Ovary (tissue), 9 donors: Measurements from ENCODE around the gene DDX59. TPM values are rescaled to one million over a fixed set of nuclear protein-coding genes. Genes with fewer than 3 reads are reported as not detected.

ENCODE experiments used
- DNase-seq, 5 donors: peaks; one replicate each; pipeline ENCODE4 v3.0.0-alpha.2; 2019 to 2020
- H3K27ac ChIP-seq, 2 donors: fragments of 200-600 bp; one replicate each; pipeline versions ENCODE4 v1.5.1 to v1.8.0; 2019 to 2022
- H3K27me3 ChIP-seq: fragments of 200-600 bp; one replicate; pipeline ENCODE4 v1.8.0; 2022
- H3K36me3 ChIP-seq: fragments of 200-600 bp; sonication (generic); one replicate; pipeline ENCODE4 v1.5.1; 2019
- H3K4me1 ChIP-seq: one replicate; pipeline ENCODE4 v1.8.1; 2013; ENCODE audit warnings: mild to moderate bottlenecking, moderate library complexity; ENCODE audit not compliant: insufficient read depth
- H3K4me3 ChIP-seq: fragments of 200-600 bp; sonication (generic); one replicate; pipeline ENCODE4 v1.5.1; 2017
- H3K9me3 ChIP-seq, 2 donors: fragments of 200-600 bp in 1 of 2; sonication (generic) in 1 of 2; one replicate each; pipeline versions ENCODE4 v1.5.1 to v1.8.1; 2013 to 2019; ENCODE audit warnings: mild to moderate bottlenecking in 1 of 2, moderate library complexity in 1 of 2
- CTCF ChIP-seq, 3 donors: fragments of 450-650 bp in 2 of 3; fragments of 200-600 bp in 1 of 3; IDR thresholded peaks; one replicate each; pipeline versions ENCODE4 v1.5.1 to v1.8.0; 2016 to 2022; ENCODE audit warnings: antibody characterized with exemption in 3 of 3, mild to moderate bottlenecking in 1 of 3
- EP300 ChIP-seq: sonication (generic); formaldehyde crosslinking; IDR thresholded peaks from one replicate; pipeline ENCODE4 v1.6.1; 2017; ENCODE audit warnings: antibody characterized with exemption
- POLR2A ChIP-seq: fragments of 450-650 bp; IDR thresholded peaks from one replicate; pipeline ENCODE4 v1.6.1; 2017; ENCODE audit warnings: antibody characterized with exemption, mild to moderate bottlenecking, moderate library complexity
- WGBS, 3 donors: extraction: QIAGEN DNeasy Blood & Tissue Kit in 1 of 3; methylation state at CpG; one replicate each; pipeline versions ENCODE4 v1.1.5 to v1.1.7; 2013 to 2017; 5-methylcytosine and 5-hydroxymethylcytosine counted together
- intact Hi-C, 4 donors: fragments of 100-400 bp; cut with DNase I; formaldehyde crosslinking; loops; one replicate each; pipeline versions ENCODE4 v1.11.0 to v1.15.1; 2022 to 2023
- polyA plus RNA-seq, 2 donors: library from polyadenylated mRNA; stranded (reverse); fragments of 200-250 nt in 1 of 2; fragments of 350-450 nt in 1 of 2; fragmentation: Illumina TruSeq in 1 of 2; extraction: RNeasy Lipid Tissue Mini Kit (QIAGEN cat#74804) in 1 of 2; gene quantifications; one replicate each; pipeline ENCODE4 v1.2.3, GENCODE V29; 2013 to 2014
- total RNA-seq, 7 donors: library from RNA; depleted of rRNA in 2 of 7; stranded (reverse); fragments of >200 nt in 2 of 7; fragmentation: NEBNext Ultra II Directional in 3 of 7; extraction: Animal tissue kit (Norgen Biotek cat#: 25700) in 3 of 7; gene quantifications; one replicate each; pipeline versions ENCODE4 v1.1.0 to v1.2.4, GENCODE V29; 2016 to 2023
- donor health status: DM: no; HTN: no; CAD: no; lungs with moderate emphysema.
- donor health status: DM: no; HTN: no; CAD: no.
- donor health status: Bipolar disorder and iron deficiency.
- donor health status: DM: yes; HTN: yes; CAD: no.
- donor health status: DM: no; HTN: no; CAD: no.
- donor health status: DM: yes; HTN: yes; CAD: no.

Gene DDX59
- total and polyA plus RNA-seq, 9 donors = 16.4 to 29.1 (median 19.5) TPM

- no peak for DNase-seq
- Histone ChIP-seq H3K4me3 (no peak overlapping the region), H3K36me3 (no peaks in the 10 kb centered on the region), H3K4me1 (peaks cover 2% of the 10 kb centered on the region), H3K27ac (no peak overlapping the region), H3K27me3 (no peaks in the 10 kb centered on the region), H3K9me3 (no peaks in the 10 kb centered on the region)
- whole genome bisulfite sequencing, 3 donors = 53 to 62% (median 58%) methylated on average over 7 of the region's 7 CpGs
- intact Hi-C loops = loop anchor here in 1 of 4 donors (10.0 kb wide), 1 partner anchor 176 kb away; no protein-coding TSS in a partner anchor
- TF ChIP-seq CTCF (IDR thresholded peaks at IDR 0.05) = no peak
- TF ChIP-seq EP300 = no peak
- no peak for TF ChIP-seq POLR2A
These were observed 41.4 kb downstream of the DDX59 start for GRCh38 chr1:200628223-200628881.

DNA sequence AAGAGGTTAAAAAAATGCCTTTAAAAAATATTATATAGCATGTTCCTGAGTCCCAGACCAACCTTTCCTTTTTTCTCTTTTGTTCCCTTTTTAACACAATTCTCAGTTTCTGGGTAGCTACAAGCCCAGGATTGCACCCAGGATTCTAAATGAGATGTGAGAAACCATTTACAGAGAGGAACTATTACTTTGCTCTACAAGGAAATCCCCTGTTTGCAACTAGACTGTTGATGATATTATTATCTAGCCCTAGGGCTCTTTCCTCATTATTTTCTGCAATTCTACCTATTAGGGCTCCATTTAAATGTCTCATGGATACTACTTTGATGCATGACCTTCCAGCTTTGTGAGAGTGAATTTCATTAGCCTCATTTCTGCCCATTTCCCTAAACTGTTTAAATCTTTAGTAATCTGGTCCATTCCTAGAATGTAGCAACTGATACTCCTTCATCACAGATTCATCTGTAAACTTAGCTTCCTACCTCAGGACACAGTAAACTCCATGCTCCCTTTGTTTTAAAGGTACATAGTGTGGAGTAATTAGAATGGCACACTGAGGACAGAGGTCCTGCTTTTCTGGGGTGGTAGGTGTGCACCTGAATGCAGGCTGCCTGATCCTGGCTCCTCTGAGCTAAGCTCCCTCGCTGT is 42.0 kb downstream of the DDX59 start:
- Histone ChIP-seq H3K36me3 (no peaks in the 10 kb centered on the region), H3K4me3 (no peak overlapping the region), H3K27ac (no peak overlapping the region), H3K27me3 (no peaks in the 10 kb centered on the region), H3K4me1 (peaks cover 2% of the 10 kb centered on the region), H3K9me3 (no peaks in the 10 kb centered on the region)
- TF ChIP-seq CTCF (IDR thresholded peaks at IDR 0.05) (no peak), POLR2A (no peak), EP300 (no peak)
- intact Hi-C loops = loop anchor here in 1 of 4 donors (10.0 kb wide), 1 partner anchor 177 kb away; no protein-coding TSS in a partner anchor
- no peak for DNase-seq
- WGBS, 3 donors = 94 to 100% (median 95%) methylated on average over 1 of the region's 1 CpG

DNA sequence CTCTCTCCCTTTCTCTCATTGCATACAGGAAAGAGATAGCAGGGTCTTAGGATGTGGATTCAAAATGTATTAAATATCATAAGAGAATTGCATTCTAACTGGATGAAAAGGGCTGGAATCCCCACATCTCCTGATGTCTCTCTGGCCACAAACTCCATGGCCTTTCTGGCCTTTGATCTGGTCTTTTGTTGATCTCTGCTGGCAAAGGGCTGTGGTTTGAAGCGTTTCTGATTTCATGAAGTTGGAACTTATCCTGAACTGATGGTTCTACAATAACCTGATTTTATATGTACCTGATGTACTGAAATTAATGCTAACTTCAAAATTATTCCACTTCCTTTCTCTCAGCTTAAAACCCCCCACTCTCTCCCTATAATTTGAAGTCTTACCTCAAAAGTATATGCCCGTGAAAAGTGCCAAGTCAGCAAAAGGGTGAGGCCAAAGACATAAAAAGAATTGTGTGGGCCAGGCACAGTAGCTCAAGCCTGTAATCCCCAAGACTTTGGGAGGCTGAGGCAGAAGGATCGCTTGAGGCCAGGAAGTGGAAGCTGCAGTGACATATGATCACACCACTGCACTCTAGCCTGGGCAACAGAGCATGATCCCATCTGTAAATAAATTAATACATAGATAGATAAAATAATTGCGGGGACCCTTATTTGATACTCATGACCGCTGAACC is 42.7 kb downstream of the DDX59 start:
- H3K36me3 ChIP-seq = no peaks in the 10 kb centered on the region
- no peak for DNase-seq
- no peak for TF ChIP-seq CTCF (IDR thresholded peaks at IDR 0.05)
- peaks cover 2% of the 10 kb centered on the region for H3K4me1 ChIP-seq
- H3K9me3 ChIP-seq = no peaks in the 10 kb centered on the region
- WGBS, 3 donors = 80 to 89% (median 84%) methylated on average over 5 of the region's 5 CpGs
- intact Hi-C loops = loop anchor here in 1 of 4 donors (10.0 kb wide), 1 partner anchor 178 kb away; no protein-coding TSS in a partner anchor
- H3K27ac ChIP-seq = no peak overlapping the region
- H3K4me3 ChIP-seq = no peak overlapping the region
- H3K27me3 ChIP-seq = no peaks in the 10 kb centered on the region

GRCh38 chr1:200625381-200625824 is 44.3 kb downstream of the DDX59 start:
- Histone ChIP-seq H3K27me3 (no peaks in the 10 kb centered on the region), H3K27ac (no peak overlapping the region), H3K4me1 (peaks cover 2% of the 10 kb centered on the region), H3K4me3 (no peak overlapping the region), H3K9me3 (no peaks in the 10 kb centered on the region), H3K36me3 (no peaks in the 10 kb centered on the region)
- intact Hi-C loops = loop anchor here in 1 of 4 donors (10.0 kb wide), 1 partner anchor 179 kb away; no protein-coding TSS in a partner anchor
- DNase-seq = no peak
- TF ChIP-seq EP300 = no peak
- TF ChIP-seq POLR2A = no peak
- WGBS, 3 donors = 3 to 4% (median 3%) methylated on average over 1 of the region's 1 CpG
